GM18520 (cell line): ENCODE data around the gene SMARCAL1.

Source experiments
- ATAC-seq: cut with Tn5 transposase; IDR thresholded peaks from one replicate; pipeline ENCODE4 v1.9.1; 2021; ENCODE audit not compliant: unreplicated experiment

Gene SMARCAL1

DNA sequence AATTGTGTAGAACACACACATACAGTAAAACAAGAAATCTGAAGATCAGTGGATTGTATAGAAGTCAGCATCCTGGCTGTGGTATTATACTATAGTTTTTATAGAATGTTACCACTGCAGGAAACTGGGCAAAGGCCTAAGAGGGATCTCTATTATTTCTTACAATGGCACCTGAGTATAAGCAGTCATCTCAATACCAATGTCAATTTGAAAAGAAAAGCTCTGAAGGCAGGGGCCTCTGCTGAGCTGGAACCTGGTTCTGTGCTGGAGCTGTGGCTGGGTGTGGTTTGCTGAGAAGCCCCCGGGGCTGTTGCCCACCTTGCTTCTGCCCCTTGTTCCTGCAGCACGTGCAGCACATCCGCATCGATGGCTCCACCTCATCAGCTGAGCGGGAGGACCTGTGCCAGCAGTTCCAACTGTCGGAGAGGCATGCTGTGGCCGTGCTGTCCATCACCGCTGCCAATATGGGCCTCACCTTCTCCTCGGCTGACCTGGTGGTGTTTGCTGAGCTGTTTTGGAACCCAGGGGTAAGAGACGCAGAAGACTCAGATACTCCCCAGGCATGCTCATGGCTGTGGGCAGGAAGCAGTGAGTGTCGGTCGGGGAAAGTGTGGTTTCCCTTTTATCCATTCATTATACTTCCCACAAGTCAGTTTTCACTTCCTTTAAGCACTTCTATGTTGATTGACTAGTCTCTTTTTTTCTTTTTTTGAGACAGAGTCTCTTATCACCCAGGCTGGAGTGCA is 62.8 kb downstream of the SMARCAL1 start:
- ATAC-seq: no peak

DNA sequence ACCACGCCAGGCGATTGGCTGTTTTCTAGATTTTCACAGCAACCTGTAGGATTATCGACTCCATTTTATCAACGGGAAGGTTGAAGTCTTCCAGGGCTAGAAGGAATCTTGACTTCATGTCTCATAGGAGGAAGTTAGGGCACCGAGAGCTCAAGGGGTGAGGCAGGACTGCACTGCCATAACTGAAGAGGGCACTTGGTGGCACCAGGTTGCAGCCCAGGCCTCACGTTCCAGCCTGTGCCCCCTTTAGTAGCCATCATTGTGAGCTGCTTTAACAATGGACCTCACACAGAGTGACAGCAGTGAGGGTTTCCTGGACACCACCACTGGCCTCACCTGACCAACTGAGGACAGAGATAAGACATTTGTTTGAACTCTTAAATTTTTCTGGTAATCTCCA is 63.5 kb downstream of the SMARCAL1 start:
- ATAC-seq: no peak

DNA sequence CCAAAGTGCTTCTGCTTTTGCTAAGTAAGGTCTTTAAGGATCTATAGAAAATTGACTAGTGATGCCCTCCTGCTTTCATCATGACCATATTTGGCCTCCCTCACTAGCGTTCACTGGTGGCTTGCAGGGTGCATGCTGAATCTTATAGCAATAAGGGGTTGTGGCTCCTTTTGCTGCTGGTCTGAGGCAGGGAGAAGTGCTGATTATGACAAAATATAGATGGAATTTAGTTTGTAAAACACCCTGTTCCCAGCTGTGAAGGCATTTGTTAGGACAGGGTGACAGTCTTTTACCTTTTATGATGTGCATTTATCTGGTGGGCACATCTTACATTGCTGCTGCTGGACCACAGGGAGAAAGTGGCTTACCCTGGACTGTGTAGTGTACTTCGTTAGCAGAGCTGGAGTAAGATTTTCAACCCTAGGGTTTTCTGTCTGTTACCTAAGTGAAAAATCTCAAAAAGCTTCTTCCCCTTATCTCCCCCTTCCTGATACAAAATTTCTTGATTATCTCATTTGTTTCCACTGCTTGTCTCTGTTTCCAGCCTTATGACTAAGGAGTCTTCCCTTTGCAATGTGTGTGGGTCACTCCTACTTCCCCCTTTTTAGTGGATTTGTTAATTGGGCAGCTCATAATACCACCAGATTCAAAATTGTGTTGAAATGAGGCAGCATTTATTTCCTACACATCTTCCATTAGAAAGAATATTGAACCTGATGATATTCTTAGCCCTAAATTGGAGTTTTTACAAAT is 65.2 kb downstream of the SMARCAL1 start:
- ATAC-seq: no peak

DNA sequence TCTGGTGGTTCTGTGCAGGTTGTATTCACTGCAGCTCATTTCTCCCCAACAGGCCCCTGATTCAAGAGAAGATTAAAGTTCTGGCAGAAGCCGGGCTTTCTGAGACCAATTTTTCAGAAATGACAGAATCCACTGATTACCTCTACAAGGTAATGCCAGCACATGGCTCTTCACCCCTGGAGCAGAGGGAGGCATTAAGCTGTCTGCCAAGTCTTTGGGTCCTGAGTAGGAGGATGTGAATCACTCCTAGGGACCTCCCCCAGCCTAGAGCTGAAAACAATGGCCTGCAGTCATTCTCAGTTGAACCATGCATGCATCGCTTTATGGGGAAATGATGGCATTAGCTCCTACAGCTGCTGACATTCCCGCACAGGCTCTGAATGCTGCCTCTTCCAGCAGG is 65.9 kb downstream of the SMARCAL1 start:
- no peak for ATAC-seq

DNA sequence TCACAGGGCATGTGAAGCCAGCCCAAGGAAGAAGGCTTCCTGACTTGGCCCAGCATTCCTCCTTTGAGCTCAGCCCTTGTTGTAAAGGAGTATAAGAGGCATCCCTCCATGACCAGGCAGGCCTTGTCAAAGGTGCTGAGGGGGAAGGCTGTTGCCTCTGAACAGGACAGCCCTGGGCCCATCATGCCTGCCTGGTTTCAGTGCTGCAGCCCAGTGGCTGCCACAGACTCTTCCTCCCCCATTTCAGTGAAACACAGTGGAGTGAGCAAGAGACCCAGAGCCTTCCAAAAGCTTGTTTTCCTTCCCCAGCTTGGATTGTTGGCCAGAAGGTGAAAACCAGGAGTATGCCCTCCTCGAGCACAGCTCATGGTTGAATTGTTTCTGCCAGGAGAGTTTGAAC is 66.5 kb downstream of the SMARCAL1 start:
- no peak for ATAC-seq

DNA sequence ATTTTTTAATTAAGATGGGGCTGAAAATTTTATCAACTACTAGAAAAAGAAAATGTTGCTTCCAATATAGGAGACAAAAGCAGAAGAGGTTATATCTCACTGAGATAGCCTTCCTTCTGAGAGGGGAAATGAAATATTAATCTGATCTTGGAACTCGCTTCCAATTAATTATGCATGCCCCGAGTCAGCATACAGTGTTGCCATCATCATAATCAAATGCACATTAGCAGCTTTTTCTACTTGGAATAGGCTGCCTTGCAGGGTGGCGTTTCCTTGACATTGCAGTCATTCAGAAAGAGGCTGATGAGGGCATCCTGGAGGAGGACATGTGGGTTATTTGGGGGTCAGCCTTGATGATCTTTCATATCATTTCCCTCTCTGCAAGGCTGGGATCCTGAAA is 67.9 kb downstream of the SMARCAL1 start:
- ATAC-seq: no peak

DNA sequence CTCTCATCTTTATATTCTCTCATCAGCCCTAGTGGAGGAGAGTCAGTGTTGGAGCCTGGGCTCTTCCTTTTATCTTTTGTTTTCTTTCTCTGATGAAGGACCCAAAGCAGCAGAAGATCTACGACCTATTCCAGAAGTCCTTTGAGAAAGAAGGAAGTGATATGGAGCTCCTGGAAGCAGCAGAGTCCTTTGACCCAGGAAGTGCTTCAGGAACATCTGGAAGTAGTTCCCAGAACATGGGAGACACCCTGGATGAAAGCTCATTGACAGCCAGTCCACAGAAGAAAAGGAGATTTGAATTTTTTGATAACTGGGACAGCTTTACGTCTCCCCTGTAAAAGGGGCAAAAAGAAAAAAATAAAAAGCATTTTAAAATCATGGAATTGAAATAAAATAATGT is 70.4 kb downstream of the SMARCAL1 start:
- ATAC-seq: no peak

DNA sequence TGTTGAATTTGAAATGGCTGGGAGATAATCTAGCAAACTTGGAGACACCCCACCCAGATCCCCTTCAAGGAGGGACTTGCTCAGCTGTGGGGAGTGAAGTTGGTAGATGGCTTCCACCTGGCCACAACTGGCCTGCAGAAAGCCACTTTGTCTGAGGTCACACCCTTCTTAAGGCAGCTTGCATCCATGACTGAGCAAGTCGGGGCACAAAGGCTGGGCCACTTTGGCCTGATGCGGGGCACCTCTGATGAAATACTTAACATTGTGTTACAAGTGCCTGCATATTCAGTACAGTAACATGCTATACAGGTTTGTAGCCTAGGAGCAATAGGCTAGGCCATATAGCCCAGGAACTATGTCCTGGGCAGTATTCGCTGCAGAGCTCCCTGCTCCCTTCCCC is 73.0 kb downstream of the SMARCAL1 start:
- ATAC-seq: no peak

DNA sequence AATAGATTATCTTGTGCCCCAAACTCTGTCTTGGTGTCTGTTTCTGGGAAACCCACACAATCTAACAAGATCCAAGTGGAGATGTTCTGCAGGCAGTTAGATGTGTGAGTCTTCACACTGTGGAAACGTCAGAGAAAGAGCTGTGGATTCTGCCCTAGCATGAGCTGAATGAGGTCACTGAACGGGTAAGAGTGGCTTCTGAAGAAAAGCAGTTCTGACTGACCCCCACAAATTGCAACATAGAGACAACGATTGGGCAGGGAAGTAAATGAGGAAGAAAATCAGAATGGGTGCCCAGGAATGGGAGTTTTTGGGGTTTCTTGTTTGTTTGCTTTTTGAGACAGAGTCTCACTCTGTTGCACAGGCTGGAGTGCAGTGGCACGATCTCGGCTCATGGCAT is 73.5 kb downstream of the SMARCAL1 start:
- no peak for ATAC-seq

DNA sequence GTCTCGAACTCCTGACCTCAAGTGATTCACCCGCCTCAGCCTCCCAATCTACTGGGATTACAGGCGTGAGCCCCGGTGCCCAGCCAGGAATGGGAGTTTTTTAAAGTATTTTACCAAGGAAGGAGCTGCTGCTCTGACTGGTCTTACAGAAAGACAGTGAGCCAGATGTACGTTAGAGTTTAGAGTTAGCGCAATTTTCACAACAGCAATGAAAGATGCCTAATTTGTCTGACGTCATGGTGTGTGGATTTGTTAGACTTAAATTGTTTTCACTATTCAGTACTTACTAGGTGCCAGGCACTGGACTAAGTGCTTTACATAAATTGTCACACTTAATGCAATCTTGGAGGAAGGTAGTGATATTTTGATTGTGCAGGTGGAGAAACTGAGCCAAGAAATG is 74.0 kb downstream of the SMARCAL1 start:
- ATAC-seq: no peak

DNA sequence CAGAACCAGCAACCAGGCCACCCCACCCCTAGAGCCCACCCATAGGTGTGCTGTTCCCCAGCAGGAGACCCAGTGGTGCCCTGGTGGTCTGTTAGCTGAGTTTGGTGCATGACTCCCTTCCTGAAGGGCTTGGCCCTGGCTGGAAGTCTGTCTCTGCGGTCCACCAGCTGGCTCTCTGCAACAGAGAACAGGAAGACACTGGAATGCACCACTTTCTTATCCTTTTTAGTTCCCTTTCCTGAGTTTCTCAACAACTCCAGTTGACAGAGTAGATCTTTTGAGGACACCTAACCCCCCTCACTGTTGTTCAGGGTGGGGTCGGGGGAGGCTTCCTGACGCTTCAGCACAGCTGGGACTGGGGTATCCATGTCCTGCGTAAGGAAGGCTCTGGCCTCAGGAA is 74.4 kb downstream of the SMARCAL1 start:
- ATAC-seq: no peak

DNA sequence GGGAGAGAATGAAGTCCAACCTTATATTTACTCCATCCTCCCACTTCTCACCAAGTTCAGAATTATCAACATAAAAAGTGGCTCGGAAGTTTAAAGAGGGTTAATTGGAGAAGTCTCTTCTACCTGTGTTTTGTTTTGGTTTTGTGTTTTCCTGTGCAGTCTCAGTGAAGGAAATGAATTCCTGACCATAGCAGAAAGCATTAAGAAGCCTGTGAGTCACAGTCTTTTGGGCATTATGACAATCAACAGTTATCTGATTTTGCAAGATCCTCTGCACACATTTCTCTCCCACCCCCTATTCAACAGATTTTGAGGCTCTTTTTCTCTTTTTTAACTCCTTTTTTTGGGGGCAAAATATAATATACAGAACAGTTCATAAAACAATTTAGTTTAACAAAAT is 77.8 kb downstream of the SMARCAL1 start:
- ATAC-seq: no peak

DNA sequence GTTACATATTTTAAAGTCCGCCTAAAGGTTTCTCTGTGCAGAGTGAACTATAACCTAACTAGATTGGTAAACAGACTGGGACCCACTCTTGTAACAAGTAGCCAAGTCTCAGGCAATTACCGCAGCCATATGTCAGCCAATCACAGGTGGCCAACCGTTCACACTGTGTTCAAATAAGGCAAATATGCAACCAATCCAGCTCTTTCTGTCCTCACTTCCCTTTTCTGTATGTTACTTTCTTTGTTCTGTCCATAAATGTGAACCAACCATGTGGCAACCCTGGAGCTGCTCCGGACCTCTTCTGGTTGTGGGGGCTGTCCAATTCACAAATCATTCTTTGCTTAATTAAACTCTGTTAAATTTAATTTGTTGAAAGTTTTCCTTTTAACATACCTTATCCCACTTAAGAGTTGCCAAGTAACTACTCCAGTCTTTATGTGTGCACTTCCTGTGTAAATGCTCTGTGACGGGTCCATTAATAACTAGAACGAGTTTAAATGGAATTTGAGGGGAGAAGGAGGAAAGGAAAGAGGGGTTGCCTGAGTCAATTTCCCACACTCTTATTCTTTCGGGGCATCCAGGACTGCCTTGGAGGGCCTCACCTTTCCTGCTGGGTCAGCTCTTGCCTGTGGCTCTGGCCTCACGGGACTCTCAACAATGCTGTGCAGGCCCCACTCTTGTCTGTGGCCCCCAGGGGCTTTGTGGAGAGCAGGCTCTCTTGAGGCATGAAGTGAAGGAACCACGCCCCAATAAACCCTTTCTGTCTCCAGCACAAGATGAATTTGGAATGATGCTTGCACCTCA is 79.7 kb downstream of the SMARCAL1 start:
- ATAC-seq: peak; percentile 89

DNA sequence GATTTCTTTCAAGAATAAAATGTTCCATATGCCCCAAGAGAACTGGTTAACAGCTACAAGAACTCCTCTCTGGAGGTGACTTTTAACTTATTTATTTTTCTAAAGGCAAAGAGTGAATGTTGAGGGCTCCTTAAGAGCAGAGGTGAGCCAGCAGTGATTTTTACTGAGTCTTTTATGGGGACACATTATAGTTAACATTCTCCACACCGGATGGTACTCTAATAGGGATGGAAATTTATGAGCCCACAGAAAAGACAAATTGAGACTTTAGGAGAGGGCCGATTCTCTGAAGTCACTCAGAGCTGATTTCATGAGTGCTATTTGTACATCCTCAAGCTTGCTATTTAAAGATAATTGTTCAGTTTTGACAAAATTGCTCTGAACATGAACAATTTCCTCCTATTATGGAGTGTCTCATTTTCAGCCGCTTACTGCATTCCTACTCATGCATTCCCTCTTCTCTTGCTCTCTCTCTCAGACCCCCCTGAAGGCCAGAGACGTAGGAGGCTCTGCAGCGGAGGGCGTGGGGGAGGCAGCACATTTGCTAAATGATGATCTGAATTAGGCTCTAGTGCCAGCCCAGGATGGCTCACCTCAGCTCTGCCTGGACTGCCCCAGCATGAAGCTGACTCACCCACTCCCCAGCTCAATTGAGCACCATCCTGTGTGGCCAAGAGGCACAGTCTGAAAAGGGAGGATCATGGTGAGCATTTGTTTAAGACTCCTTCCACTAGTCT is 80.5 kb downstream of the SMARCAL1 start:
- ATAC-seq: no peak

DNA sequence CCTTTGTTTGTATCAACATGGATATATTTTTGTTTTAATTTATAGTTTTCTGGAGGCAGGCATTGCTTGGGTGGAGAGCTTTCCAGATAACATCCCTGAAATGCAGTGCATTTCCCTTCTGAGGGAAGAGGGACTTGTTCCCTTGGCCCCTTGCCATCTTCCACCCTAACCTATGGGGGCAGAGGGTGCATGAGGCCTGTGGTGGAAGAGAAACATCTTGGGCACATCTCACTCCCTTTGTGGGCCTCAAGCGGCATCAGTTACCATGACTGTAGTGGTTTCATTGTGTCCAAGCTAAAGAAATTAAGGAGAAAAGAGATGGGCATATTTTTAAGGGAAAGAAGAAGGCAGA is 81.0 kb downstream of the SMARCAL1 start:
- ATAC-seq: no peak

DNA sequence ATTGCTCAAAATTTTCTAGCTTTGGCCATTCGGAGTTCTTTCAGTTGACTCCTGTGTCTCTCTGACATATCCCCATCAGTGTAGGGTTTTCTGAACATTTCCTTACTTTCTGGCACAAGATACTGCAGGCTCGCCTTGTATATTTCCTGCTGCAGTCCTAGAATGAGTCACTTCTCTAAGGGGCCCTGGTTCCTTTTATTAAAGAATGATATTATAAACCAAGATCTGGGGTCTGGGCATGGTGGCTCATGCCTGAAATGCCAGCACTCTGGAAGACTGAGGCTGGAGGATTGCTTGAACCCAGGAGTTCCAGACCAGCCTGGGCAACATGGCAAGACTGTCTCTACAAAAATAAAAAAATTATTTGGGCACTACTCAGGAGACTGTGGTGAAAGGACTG is 83.4 kb downstream of the SMARCAL1 start:
- no peak for ATAC-seq

DNA sequence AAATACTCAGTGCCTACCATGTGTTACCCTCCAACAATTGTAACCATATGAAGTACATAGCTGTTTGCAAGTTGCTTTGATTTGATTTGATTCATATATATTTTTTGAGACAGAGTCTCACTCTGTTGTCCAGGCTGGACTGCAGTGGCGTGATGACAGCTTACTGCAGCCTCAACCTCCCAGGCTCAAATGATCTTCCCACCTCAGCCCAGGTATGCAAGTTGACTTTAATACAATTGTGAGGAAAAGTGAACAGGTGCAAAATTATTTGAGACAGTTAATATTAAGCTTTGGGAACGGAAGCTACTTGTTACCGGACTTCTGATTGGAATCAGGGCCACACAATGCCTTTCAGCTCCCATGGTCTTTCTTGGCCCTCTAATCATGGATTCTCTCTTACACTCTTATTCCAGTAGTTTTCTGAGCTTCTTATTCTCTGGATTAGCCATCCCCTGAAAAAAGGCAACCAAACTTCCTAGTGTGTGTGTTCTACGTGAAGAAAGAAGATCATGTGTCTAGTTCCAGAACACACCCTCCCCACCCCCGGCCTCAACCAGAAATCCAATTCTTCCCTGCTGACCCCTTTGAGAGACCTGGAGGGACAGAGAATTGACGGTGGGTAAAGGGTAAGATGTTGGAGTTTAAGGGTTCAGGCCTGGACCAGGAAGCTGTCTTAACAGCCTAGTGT is 85.2 kb downstream of the SMARCAL1 start:
- ATAC-seq: no peak

DNA sequence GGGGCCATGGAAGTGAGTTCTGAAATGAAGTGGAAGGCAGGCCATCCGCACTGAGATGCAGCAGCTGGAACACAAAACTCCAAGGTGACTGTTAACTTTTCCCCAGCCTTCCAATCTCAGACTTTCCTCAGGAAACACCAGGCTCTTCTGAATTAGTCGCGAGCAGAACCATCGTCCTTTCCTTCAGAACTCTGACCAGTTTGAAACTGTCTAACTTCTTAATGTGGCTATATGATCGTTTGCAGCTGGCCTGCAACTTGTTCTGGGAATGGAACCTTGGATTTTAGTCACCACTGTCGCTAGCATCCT is 85.7 kb downstream of the SMARCAL1 start:
- no peak for ATAC-seq

DNA sequence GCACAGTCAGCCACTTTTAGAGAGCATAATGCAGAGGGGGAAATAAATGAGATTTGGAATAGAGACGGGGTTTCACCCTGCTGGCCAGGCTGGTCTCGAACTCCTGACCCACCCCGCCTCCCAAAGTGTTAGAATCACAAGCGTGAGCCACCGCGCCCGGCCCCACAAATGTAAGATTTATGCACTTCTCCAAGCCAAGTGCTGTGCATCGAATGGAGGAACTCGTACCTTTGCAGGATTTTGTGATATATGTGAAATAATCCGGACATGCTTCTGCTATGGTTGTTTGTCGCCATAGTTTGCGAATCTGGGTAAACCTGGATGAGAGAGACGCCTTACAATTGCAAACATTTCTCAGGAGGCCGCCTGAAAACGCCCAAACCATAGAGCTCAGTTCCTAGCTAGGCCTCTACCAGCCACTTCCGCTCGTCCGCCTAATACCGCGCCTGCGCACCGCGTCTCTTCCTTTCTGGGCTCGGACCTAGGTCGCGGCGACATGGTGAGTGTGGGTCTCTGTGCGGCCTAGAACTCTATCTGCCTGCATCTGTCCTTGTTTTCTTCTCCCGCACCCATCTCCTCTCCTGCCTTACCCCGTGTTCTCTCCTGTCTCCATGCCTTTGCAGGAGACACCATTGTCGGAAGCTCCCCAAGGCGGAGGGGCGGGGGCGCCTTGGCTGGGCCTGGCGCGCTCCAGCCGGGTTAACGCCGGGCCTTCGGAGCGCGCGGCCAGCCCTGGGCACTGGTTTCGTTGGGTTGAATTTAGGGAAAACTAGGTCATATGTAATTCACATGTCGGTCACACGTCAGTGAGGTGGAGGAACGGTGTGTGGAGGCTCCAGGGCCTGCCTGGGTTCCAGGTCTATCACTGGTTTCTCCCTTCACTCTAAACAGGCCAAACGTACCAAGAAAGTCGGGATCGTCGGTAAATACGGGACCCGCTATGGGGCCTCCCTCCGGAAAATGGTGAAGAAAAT is 86.4 kb downstream of the SMARCAL1 start, which contains the start of gene RPL37A:
Gene RPL37A (plus strand): TSS at position 466 of the 974 bp plus-strand sequence. CDS start 31 bp downstream, at position 497.
- peak; percentile 87 for ATAC-seq
